WTC11 (cell line): ENCODE data around the gene BABAM2. TPM values are rescaled to one million over a fixed set of nuclear protein-coding genes. Genes with fewer than 3 reads are reported as not detected.

ENCODE experiments used
- ATAC-seq: fragments of 200-7000 bp; cut with Tn5 transposase; 2 replicates; pipeline ENCODE4 v1.10.0; 2021; ENCODE audit warnings: mild to moderate bottlenecking, moderate library complexity
- CTCF ChIA-PET: fragments of 300-600 bp; sonication (Branson Sonifier 250); formaldehyde crosslinking; loops from one replicate; lab custom pipeline; 2021; ENCODE audit warnings: antibody characterized with exemption; lab: Charles Lee
- POLR2A ChIA-PET: fragments of 350-600 bp; sonication (Branson Sonifier 250); formaldehyde crosslinking; loops from one replicate; lab custom pipeline; 2021; ENCODE audit warnings: antibody characterized with exemption; lab: Charles Lee
- DNase-seq: peaks from one replicate; pipeline ENCODE4 v3.0.0; 2021; ENCODE audit warnings: low spot score
- H3K27ac Mint-ChIP-seq: 2 replicates; pipeline ENCODE4 v1.8.0; 2021; ENCODE audit warnings: mixed read lengths
- H3K27me3 Mint-ChIP-seq: 2 replicates; pipeline ENCODE4 v1.8.0; 2021; ENCODE audit warnings: low read depth, mild to moderate bottlenecking, moderate library complexity, mixed read lengths
- H3K36me3 Mint-ChIP-seq: 2 replicates; pipeline ENCODE4 v1.8.0; 2021; ENCODE audit warnings: mixed read lengths
- H3K4me1 Mint-ChIP-seq: 2 replicates; pipeline ENCODE4 v1.8.0; 2022; ENCODE audit warnings: mixed read lengths
- H3K4me3 Mint-ChIP-seq: 2 replicates; pipeline ENCODE4 v1.8.0; 2021; ENCODE audit warnings: mild to moderate bottlenecking, moderate library complexity, mixed read lengths
- H3K9me3 Mint-ChIP-seq: 2 replicates; pipeline ENCODE4 v1.8.0; 2021; ENCODE audit warnings: mixed read lengths
- ATF1 ChIP-seq: sonication (generic); formaldehyde crosslinking; IDR thresholded peaks from 2 replicates; pipeline ENCODE4 v1.8.1; 2023; ENCODE audit warnings: mild to moderate bottlenecking, moderate library complexity, missing genetic modification reagents
- CBFB ChIP-seq: sonication (generic); formaldehyde crosslinking; IDR thresholded peaks from 2 replicates; pipeline ENCODE4 v1.8.1; 2022; ENCODE audit warnings: mild to moderate bottlenecking, low read depth, missing genetic modification reagents
- E2F4 ChIP-seq: sonication (generic); formaldehyde crosslinking; IDR thresholded peaks from 2 replicates; pipeline ENCODE4 v1.8.1; 2022; ENCODE audit warnings: low read depth, mild to moderate bottlenecking, moderate library complexity, missing genetic modification reagents, borderline replicate concordance
- ELF4 ChIP-seq: sonication (generic); formaldehyde crosslinking; IDR thresholded peaks from 2 replicates; pipeline ENCODE4 v1.8.1; 2022; ENCODE audit warnings: low read depth, mild to moderate bottlenecking, moderate library complexity, missing genetic modification reagents
- ETV6 ChIP-seq: sonication (generic); formaldehyde crosslinking; IDR thresholded peaks from 2 replicates; pipeline ENCODE4 v1.8.1; 2022; ENCODE audit warnings: mild to moderate bottlenecking, missing genetic modification reagents
- FOXK1 ChIP-seq: sonication (generic); formaldehyde crosslinking; IDR thresholded peaks from 2 replicates; pipeline ENCODE4 v1.8.0; 2022; ENCODE audit warnings: mild to moderate bottlenecking, moderate library complexity, missing genetic modification reagents
- HMGA2 ChIP-seq: fragments of 250-450 bp; sonication (Bioruptor Pico); IDR thresholded peaks from 2 replicates; pipeline ENCODE4 v1.4.0; 2021; ENCODE audit warnings: mild to moderate bottlenecking, moderate library complexity
- JUN ChIP-seq: sonication (generic); formaldehyde crosslinking; IDR thresholded peaks from 2 replicates; pipeline ENCODE4 v1.8.0; 2023; ENCODE audit warnings: mild to moderate bottlenecking, missing genetic modification reagents
- NR1H2 ChIP-seq: sonication (generic); formaldehyde crosslinking; IDR thresholded peaks from 2 replicates; pipeline ENCODE4 v1.9.0; 2021; ENCODE audit warnings: mild to moderate bottlenecking, moderate library complexity, missing genetic modification reagents
- NR2C2 ChIP-seq: sonication (generic); formaldehyde crosslinking; IDR thresholded peaks from 2 replicates; pipeline ENCODE4 v1.8.0; 2022; ENCODE audit warnings: mild to moderate bottlenecking, missing genetic modification reagents
- NR3C1 ChIP-seq: sonication (generic); formaldehyde crosslinking; conservative IDR thresholded peaks from 2 replicates; pipeline ENCODE4 v1.8.1; 2023; ENCODE audit warnings: low read depth, mild to moderate bottlenecking, missing genetic modification reagents
- PRDM15 ChIP-seq: sonication (generic); formaldehyde crosslinking; IDR thresholded peaks from 2 replicates; pipeline ENCODE4 v1.8.0; 2022; ENCODE audit warnings: missing genetic modification reagents
- SP1 ChIP-seq: sonication (generic); formaldehyde crosslinking; conservative IDR thresholded peaks from 2 replicates; pipeline ENCODE4 v1.8.1; 2022; ENCODE audit warnings: missing genetic modification reagents
- STAT6 ChIP-seq: sonication (generic); formaldehyde crosslinking; conservative IDR thresholded peaks from 2 replicates; pipeline ENCODE4 v1.8.1; 2023; ENCODE audit warnings: mild to moderate bottlenecking, low read depth, missing genetic modification reagents, moderate library complexity
- ZNF121 ChIP-seq: sonication (generic); formaldehyde crosslinking; IDR thresholded peaks from 2 replicates; pipeline ENCODE4 v1.8.0; 2023; ENCODE audit warnings: missing genetic modification reagents
- ZNF396 ChIP-seq: fragments of 250-450 bp; sonication (Bioruptor Pico); IDR thresholded peaks from 2 replicates; pipeline ENCODE4 v1.8.0; 2021; ENCODE audit warnings: mild to moderate bottlenecking, moderate library complexity, borderline replicate concordance
- ZNF423 ChIP-seq: fragments of 250-450 bp; sonication (Bioruptor Pico); IDR thresholded peaks from 2 replicates; pipeline ENCODE4 v2.1.2; 2022; ENCODE audit warnings: mild to moderate bottlenecking, moderate library complexity
- ZSCAN18 ChIP-seq: fragments of 250-450 bp; sonication (Bioruptor Pico); IDR thresholded peaks from 2 replicates; pipeline ENCODE4 v2.1.2; 2022; ENCODE audit warnings: mild to moderate bottlenecking, moderate library complexity
- total RNA-seq: library from RNA; stranded (reverse); gene quantifications from 3 replicates; pipeline ENCODE4 v1.2.3, GENCODE V29; 2021
- TF ChIP-seq, protein P1 (sequence below): fragments of 250-450 bp; sonication (Bioruptor Pico); IDR thresholded peaks from 2 replicates; pipeline ENCODE4 v1.9.0; 2021; ENCODE audit warnings: mild to moderate bottlenecking
- TF ChIP-seq, protein P2 (sequence below): sonication (generic); formaldehyde crosslinking; IDR thresholded peaks from 2 replicates; pipeline ENCODE4 v1.8.1; 2023; ENCODE audit warnings: mild to moderate bottlenecking, moderate library complexity, missing genetic modification reagents
- TF ChIP-seq, protein P3 (sequence below): sonication (generic); formaldehyde crosslinking; IDR thresholded peaks from 2 replicates; pipeline ENCODE4 v1.8.1; 2022; ENCODE audit warnings: low read depth, missing genetic modification reagents, borderline replicate concordance

The BABAM2 gene
- total RNA-seq, 1 experiment from 2014 or later = 16.5 TPM

- DNase-seq (no peak), ATAC-seq (peak; percentile 74)
- Mint-ChIP-seq H3K27ac (no peak overlapping the region), H3K9me3 (no peaks in the 10 kb centered on the region), H3K4me3 (no peak overlapping the region), H3K4me1 (peaks cover 19% of the 10 kb centered on the region), H3K36me3 (no peaks in the 10 kb centered on the region), H3K27me3 (no peaks in the 10 kb centered on the region)
- POLR2A ChIA-PET = interaction anchor here (0.6 kb wide), 1 partner anchor 194 kb away, joined by 3 read pairs; no protein-coding TSS in a partner anchor
- TF ChIP-seq ATF1 (CRISPR knock-in tag) (no peak), JUN (CRISPR knock-in tag) (no peak), STAT6 (CRISPR knock-in tag) (no peak), HMGA2 (CRISPR knock-in tag) (no peak), ZSCAN18 (no peak), E2F4 (no peak), NR3C1 (CRISPR knock-in tag) (no peak), PRDM15 (no peak), CBFB (no peak), ZNF396 (no peak)
- TF ChIP-seq, protein P1, sequence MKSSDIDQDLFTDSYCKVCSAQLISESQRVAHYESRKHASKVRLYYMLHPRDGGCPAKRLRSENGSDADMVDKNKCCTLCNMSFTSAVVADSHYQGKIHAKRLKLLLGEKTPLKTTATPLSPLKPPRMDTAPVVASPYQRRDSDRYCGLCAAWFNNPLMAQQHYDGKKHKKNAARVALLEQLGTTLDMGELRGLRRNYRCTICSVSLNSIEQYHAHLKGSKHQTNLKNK (CRISPR knock-in tag) = no peak
- CTCF ChIA-PET = no interaction called here
Measured at GRCh38 chr2:28269019-28269784, 378.7 kb downstream of the BABAM2 start.

GRCh38 chr2:28270456-28271152, 380.1 kb downstream of the BABAM2 start:
- H3K9me3 Mint-ChIP-seq = no peaks in the 10 kb centered on the region
- DNase-seq (no peak), ATAC-seq (no peak)
- H3K4me1 Mint-ChIP-seq = peaks cover 29% of the 10 kb centered on the region
- H3K27ac Mint-ChIP-seq = no peak overlapping the region
- no peak overlapping the region for H3K4me3 Mint-ChIP-seq
- ChIA-PET CTCF (no interaction called here), POLR2A (no interaction called here)
- no peaks in the 10 kb centered on the region for H3K27me3 Mint-ChIP-seq
- H3K36me3 Mint-ChIP-seq = no peaks in the 10 kb centered on the region
- TF ChIP-seq NR2C2 (CRISPR knock-in tag) = no peak
- no peak for TF ChIP-seq FOXK1 (CRISPR knock-in tag)
- no peak for TF ChIP-seq ZNF121
- TF ChIP-seq ELF4 (CRISPR knock-in tag) = no peak
- no peak for TF ChIP-seq SP1 (CRISPR knock-in tag)
- TF ChIP-seq, protein P2, sequence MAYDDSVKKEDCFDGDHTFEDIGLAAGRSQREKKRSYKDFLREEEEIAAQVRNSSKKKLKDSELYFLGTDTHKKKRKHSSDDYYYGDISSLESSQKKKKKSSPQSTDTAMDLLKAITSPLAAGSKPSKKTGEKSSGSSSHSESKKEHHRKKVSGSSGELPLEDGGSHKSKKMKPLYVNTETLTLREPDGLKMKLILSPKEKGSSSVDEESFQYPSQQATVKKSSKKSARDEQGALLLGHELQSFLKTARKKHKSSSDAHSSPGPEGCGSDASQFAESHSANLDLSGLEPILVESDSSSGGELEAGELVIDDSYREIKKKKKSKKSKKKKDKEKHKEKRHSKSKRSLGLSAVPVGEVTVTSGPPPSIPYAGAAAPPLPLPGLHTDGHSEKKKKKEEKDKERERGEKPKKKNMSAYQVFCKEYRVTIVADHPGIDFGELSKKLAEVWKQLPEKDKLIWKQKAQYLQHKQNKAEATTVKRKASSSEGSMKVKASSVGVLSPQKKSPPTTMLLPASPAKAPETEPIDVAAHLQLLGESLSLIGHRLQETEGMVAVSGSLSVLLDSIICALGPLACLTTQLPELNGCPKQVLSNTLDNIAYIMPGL (CRISPR knock-in tag) = no peak
- TF ChIP-seq, protein P3, sequence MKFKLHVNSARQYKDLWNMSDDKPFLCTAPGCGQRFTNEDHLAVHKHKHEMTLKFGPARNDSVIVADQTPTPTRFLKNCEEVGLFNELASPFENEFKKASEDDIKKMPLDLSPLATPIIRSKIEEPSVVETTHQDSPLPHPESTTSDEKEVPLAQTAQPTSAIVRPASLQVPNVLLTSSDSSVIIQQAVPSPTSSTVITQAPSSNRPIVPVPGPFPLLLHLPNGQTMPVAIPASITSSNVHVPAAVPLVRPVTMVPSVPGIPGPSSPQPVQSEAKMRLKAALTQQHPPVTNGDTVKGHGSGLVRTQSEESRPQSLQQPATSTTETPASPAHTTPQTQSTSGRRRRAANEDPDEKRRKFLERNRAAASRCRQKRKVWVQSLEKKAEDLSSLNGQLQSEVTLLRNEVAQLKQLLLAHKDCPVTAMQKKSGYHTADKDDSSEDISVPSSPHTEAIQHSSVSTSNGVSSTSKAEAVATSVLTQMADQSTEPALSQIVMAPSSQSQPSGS (CRISPR knock-in tag) = no peak
- TF ChIP-seq ETV6 = no peak
- no peak for TF ChIP-seq NR1H2 (CRISPR knock-in tag)
- TF ChIP-seq ZNF423 = no peak
